OCI-LY7 (cell line): ENCODE measurements around the gene PHIP. TPM values are rescaled to one million over a fixed set of nuclear protein-coding genes. Genes with fewer than 3 reads are reported as not detected.
A peak's percentile ranks its signal among the peaks of the same experiment; 100 is the strongest.

ENCODE experiments used
- BruUV-seq: library from RNA; stranded (reverse); fragments of 400-500 nt; replicated peaks from 2 replicates; lab custom pipeline; 2021; lab: Mats Ljungman, UMichigan
- CTCF ChIA-PET: fragments of 300-600 bp; sonication (Branson Sonifier 250); formaldehyde crosslinking; loops from one replicate; lab custom pipeline; 2022; ENCODE audit warnings: antibody characterized with exemption; ENCODE audit not compliant: unreplicated experiment; lab: Charles Lee
- POLR2A ChIA-PET: fragments of 300-600 bp; sonication (Branson Sonifier 250); formaldehyde crosslinking; loops from one replicate; lab custom pipeline; 2022; ENCODE audit warnings: antibody characterized with exemption; lab: Charles Lee
- DNase-seq: peaks from one replicate; pipeline ENCODE4 v3.0.0-alpha.2; 2015; ENCODE audit warnings: low spot score
- H2AFZ ChIP-seq: fragments of 200-600 bp; sonication (generic), shearing (Covaris generic); 2 replicates; pipeline ENCODE4 v1.6.1; 2014; ENCODE audit warnings: mild to moderate bottlenecking, antibody characterized with exemption, low read length, moderate library complexity
- H3K27ac ChIP-seq: fragments of 200-600 bp; sonication (generic); 2 replicates; pipeline ENCODE4 v1.5.1; 2014; ENCODE audit warnings: mixed run types, low read depth, mild to moderate bottlenecking, moderate library complexity, low read length, inconsistent platforms; ENCODE audit not compliant: poor library complexity, severe bottlenecking
- H3K36me3 ChIP-seq: fragments of 200-600 bp; sonication (generic); 2 replicates; pipeline ENCODE4 v1.6.1; 2014; ENCODE audit warnings: mild to moderate bottlenecking, antibody characterized with exemption, low read length, moderate library complexity, mixed read lengths; ENCODE audit not compliant: insufficient read depth
- H3K4me1 ChIP-seq: fragments of 200-600 bp; sonication (generic); 2 replicates; pipeline ENCODE4 v1.5.1; 2014; ENCODE audit warnings: mild to moderate bottlenecking, low read length; ENCODE audit not compliant: insufficient read depth, poor library complexity, severe bottlenecking
- H3K4me2 ChIP-seq: fragments of 200-600 bp; sonication (generic); 2 replicates; pipeline ENCODE4 v1.6.1; 2014; ENCODE audit warnings: mild to moderate bottlenecking, low read length
- H3K4me3 ChIP-seq: fragments of 200-600 bp; sonication (generic); 2 replicates; pipeline ENCODE4 v1.5.1; 2014; ENCODE audit warnings: mild to moderate bottlenecking, low read depth, low read length; ENCODE audit not compliant: poor library complexity, severe bottlenecking
- H3K79me2 ChIP-seq: fragments of 200-600 bp; sonication (generic); 2 replicates; pipeline ENCODE4 v1.6.1; 2016; ENCODE audit warnings: low read depth, mild to moderate bottlenecking, low read length, moderate library complexity, mixed read lengths; ENCODE audit not compliant: insufficient read depth
- H3K9me2 ChIP-seq: fragments of 200-600 bp; sonication (generic); 2 replicates; pipeline ENCODE4 v1.6.1; 2016; ENCODE audit warnings: mild to moderate bottlenecking, low read length, mixed read lengths; ENCODE audit not compliant: insufficient read depth
- H3K9me3 ChIP-seq: fragments of 200-600 bp; sonication (generic); 2 replicates; pipeline ENCODE4 v1.6.1; 2014; ENCODE audit warnings: mild to moderate bottlenecking, mixed run types, low read length, mixed read lengths
- H4K20me1 ChIP-seq: fragments of 200-600 bp; sonication (generic); 2 replicates; pipeline ENCODE4 v1.6.1; 2014; ENCODE audit warnings: mild to moderate bottlenecking, antibody characterized with exemption, low read length, moderate library complexity, mixed read lengths; ENCODE audit not compliant: insufficient read depth
- CTCF ChIP-seq: fragments of 200-600 bp; sonication (generic); conservative IDR thresholded peaks from 2 replicates; pipeline ENCODE4 v1.5.1; 2014; ENCODE audit warnings: mild to moderate bottlenecking, antibody characterized with exemption, low read length, moderate library complexity, mixed read lengths
- EZH2phosphoT487 ChIP-seq: fragments of 200-600 bp; sonication (generic); IDR thresholded peaks from 2 replicates; pipeline ENCODE4 v1.6.1; 2018; ENCODE audit warnings: low read depth, borderline replicate concordance, mild to moderate bottlenecking, mixed run types, antibody characterized with exemption, low read length, moderate library complexity, mixed read lengths
- intact Hi-C: fragments of 100-400 bp; cut with micrococcal nuclease; formaldehyde crosslinking; loops from one replicate; pipeline ENCODE4 v1.10.0; 2022; ENCODE audit not compliant: unreplicated experiment
- total RNA-seq, 2 experiments: library from RNA; depleted of rRNA in 1 of 2; stranded (reverse); fragments of >200 nt in 1 of 2; shearing (Covaris generic) in 1 of 2; gene quantifications; 2 replicates each; pipeline ENCODE4 v1.2.3, GENCODE V29; 2014 to 2022

PHIP gene
- total RNA-seq, 2 experiments from 2014 or later = 32.1 to 46.6 TPM

- H3K27ac ChIP-seq = no peak overlapping the region
- peaks cover 94% of the 10 kb centered on the region for H3K36me3 ChIP-seq
- CTCF ChIA-PET = no interaction called here
- no peak for TF ChIP-seq EZH2phosphoT487
- no peak for TF ChIP-seq CTCF
- peaks cover 89% of the 10 kb centered on the region for H3K79me2 ChIP-seq
- no peak for DNase-seq
- POLR2A ChIA-PET = no interaction called here
- BruUV-seq = no TSS peak
- peaks cover 13% of the 10 kb centered on the region; the same call in 1 of the 2 replicates for H4K20me1 ChIP-seq
- H3K4me1 ChIP-seq = peaks cover 11% of the 10 kb centered on the region
- no peaks in the 10 kb centered on the region for H3K9me2 ChIP-seq
- H3K4me3 ChIP-seq = no peak overlapping the region
- H3K9me3 ChIP-seq = no peaks in the 10 kb centered on the region
- intact Hi-C loops = no loop called here
- no peak overlapping the region for H3K4me2 ChIP-seq
- H2AFZ ChIP-seq = no peak overlapping the region
Observed at GRCh38 chr6:79047072-79047471, 31.0 kb downstream of the PHIP start.

GRCh38 chr6:79045966-79046365, 32.1 kb downstream of the PHIP start:
- Histone ChIP-seq H3K27ac (no peak overlapping the region), H4K20me1 (peaks cover 13% of the 10 kb centered on the region; the same call in 1 of the 2 replicates), H3K9me2 (no peaks in the 10 kb centered on the region), H3K4me1 (peaks cover 11% of the 10 kb centered on the region), H3K79me2 (peaks cover 93% of the 10 kb centered on the region), H3K4me3 (no peak overlapping the region), H3K9me3 (no peaks in the 10 kb centered on the region), H2AFZ (no peak overlapping the region), H3K4me2 (no peak overlapping the region), H3K36me3 (peaks cover 95% of the 10 kb centered on the region)
- no TSS peak for BruUV-seq
- POLR2A ChIA-PET = interaction anchor here (0.6 to 1.1 kb wide), 3 partner anchors 9 to 31 kb away, joined by 3 to 4 read pairs (median 3); no protein-coding TSS in a partner anchor
- no peak for DNase-seq
- intact Hi-C loops = no loop called here
- CTCF ChIA-PET = no interaction called here
- TF ChIP-seq CTCF (no peak), EZH2phosphoT487 (no peak)

- H3K9me3 ChIP-seq = no peaks in the 10 kb centered on the region
- H3K36me3 ChIP-seq = peaks cover 95% of the 10 kb centered on the region
- H2AFZ ChIP-seq = no peak overlapping the region
- H3K27ac ChIP-seq = no peak overlapping the region
- no peaks in the 10 kb centered on the region for H3K9me2 ChIP-seq
- no peak overlapping the region for H3K4me3 ChIP-seq
- intact Hi-C loops = no loop called here
- H3K79me2 ChIP-seq = peaks cover 81% of the 10 kb centered on the region
- TF ChIP-seq EZH2phosphoT487 = no peak
- DNase-seq = no peak
- H4K20me1 ChIP-seq = peaks cover 13% of the 10 kb centered on the region; the same call in 1 of the 2 replicates
- CTCF ChIA-PET = no interaction called here
- no TSS peak for BruUV-seq
- peaks cover 11% of the 10 kb centered on the region for H3K4me1 ChIP-seq
- H3K4me2 ChIP-seq = peak overlapping the region; percentile 5; the same call in 1 of the 2 replicates
- POLR2A ChIA-PET = interaction anchor here (0.6 to 2.7 kb wide), 5 partner anchors 17 to 36 kb away, joined by 3 to 14 read pairs (median 4); no protein-coding TSS in a partner anchor
Observed at GRCh38 chr6:79042799-79043126, 35.3 kb downstream of the PHIP start.
